HG03103 (cell line): ENCODE results near the gene RHOT1.
"Not testable (repeated sequence)": the region's sequence is repeated elsewhere in the genome, so short reads cannot be mapped to it uniquely, and the experiment has no call there.

Experiments
- ATAC-seq: cut with Tn5 transposase; IDR thresholded peaks from one replicate; pipeline ENCODE4 v1.9.1; 2021; ENCODE audit warnings: low read depth; ENCODE audit not compliant: unreplicated experiment

Gene RHOT1

DNA sequence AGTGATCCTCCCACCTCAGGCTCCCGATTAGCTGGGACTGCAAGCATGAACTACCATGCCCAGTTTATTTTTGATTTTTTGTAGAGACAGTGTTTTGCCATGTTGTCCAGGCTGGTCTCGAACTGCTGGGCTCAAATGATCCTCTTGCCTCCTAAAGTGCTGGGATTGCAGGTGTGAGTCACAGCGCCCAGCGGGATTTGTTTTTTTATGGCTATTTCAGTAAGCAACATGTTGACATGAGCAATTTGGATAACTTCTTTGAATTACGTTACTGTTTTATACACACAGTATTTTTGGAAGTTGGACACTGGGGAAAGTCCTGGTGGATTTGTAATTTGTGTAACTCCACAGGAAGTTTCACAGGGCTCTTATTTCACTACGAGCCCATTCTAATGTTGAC, 18.5 kb upstream of the RHOT1 start:
- no peak for ATAC-seq

DNA sequence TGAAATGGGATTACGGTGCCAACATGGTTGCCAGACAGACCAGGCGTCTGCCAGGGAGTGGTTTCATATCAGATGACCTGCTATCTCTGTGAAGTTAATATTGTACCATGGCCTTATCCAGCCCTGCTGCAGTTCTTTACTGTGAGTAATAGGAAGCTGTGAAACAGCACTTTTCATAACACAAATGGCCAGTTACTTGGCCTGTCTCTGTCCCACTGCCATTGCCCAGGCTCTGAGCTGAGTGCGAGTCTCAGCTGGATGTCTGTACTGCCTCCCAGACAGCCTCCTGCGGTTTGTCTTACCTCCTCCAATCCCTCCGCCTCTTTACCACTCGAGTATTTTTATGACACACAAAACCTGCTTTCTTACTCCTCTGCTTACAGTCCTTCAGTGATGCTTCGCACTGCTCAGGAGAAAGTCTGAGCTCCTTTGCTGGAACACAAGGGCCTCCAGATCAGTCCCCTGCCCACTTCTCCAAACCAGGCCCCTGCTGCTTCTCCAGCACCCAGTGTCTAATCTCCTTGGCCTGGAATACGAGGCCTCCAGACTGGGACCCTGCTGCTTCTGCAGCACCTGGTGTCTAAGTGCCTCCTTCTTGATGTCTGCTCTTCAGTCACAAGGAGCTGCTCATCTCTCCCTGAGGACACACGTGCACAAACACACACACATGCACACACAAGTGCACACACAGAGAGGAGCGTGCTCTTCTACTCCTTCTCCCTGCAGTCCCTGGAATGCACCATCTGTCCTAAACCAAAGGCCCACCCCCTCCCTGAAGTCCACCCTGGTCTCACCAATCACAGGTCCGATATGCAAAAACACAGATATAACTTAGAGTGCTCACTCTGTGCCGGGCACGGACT, 17.1 kb upstream of the RHOT1 start:
- no peak for ATAC-seq

DNA sequence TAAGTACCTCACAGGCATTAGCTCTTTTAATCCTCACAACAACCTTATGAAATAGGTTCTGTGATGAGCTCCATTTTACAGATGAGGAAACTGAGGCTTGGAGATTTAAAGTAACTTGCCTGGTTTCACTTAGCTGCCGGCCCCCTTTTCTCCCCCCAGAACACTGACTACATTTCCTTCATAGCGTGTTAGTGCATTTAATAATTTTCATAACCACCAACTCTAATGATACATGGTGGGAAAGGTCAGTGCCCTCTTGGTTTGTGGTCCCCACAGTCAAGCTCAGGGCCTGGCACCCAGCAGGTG, 16.5 kb upstream of the RHOT1 start:
- no peak for ATAC-seq

DNA sequence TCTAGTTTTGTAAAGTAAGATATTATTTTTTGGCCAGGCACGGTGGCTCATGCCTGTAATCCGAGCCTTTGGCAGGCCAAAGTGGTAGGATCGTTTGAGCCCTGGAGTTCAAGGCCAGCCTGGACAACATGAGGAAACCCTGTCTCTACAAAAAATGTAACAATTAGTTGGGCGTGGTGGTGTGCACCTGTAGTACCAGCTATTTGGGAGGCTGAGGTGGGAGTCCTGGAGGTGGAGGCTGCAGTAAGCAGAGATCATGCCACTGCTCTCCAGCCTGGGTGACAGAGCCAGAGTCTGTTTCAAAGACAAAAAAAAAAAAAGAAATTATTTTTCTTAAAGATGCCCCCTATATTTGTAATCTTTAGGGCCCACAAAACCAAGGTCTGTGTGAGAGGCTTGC, 16.0 kb upstream of the RHOT1 start:
- ATAC-seq = no peak

DNA sequence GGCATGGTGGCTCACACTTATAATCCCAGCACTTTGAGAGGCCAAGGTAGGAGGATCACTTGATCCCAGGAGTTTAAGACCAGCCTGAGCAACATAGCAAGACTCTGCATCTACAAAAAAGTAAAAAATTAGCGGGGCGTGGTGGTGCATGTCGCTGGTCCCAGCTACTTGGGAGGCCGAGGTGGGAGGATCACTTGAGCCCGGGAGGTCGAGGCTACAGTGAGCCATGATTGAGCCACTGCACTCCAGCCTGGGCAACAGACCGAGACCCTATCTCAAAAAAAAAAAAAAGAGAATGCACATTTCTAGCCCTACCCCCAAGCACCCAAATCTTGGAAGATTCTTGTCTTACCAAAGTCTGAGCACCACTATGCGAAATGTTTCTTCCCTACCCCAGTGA, 15.6 kb upstream of the RHOT1 start:
- ATAC-seq = no peak

DNA sequence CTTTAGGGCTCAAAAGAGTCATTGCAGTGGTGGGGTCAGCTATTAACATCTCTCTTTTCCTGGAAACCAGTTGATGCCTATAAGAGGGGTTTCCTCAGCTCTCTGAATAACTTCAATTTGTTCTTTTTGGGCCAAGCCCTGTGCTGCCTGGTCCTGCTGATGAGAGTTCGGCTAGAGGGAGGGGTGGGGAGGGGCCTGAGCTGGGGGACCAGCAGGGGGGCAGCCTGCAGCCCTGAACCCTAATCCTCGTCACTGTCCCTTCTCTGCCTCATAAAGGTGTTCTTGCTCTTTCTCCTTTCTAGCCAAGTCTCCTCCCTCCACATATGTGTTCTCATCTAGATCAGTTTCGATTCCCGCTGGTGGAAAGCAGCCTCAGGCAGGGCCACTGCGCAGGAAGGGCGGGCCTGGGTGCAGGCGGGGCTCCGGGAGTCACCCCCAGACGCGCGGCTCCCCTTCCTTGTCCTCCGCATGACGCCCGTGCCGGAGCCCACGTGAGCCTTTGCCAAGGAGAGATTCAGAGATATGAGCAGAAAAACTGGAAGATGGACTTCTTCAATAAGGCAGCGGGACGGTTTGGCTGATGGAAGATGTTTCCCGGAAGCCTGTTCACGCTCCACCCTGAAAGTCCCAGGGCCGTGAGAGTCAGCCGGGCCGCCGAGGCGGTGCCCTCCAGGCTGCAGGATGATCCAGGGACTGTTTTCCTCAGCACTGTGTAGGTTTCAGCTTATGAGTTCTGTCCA, 15.0 kb upstream of the RHOT1 start:
- ATAC-seq = peak; percentile 92

DNA sequence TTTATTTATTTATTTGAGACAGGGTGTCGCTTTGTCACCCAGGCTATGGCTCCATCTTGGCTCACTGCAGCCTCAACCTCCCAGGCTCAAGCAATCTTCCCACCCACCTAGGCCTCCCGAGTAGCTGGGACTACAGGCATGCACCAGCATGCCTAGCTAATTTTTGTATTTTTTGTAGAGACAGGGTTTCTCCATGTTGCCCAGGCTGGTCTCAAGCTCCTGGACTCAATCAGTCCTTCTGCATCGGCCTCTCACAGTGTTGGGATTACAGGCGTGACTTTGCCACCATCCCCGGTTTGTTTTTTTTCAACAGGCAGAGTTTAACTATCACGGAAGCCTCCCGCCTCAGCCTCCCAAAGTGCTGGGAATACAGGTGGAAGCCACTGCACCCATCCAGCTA, 13.8 kb upstream of the RHOT1 start:
- ATAC-seq = not testable (repeated sequence)

DNA sequence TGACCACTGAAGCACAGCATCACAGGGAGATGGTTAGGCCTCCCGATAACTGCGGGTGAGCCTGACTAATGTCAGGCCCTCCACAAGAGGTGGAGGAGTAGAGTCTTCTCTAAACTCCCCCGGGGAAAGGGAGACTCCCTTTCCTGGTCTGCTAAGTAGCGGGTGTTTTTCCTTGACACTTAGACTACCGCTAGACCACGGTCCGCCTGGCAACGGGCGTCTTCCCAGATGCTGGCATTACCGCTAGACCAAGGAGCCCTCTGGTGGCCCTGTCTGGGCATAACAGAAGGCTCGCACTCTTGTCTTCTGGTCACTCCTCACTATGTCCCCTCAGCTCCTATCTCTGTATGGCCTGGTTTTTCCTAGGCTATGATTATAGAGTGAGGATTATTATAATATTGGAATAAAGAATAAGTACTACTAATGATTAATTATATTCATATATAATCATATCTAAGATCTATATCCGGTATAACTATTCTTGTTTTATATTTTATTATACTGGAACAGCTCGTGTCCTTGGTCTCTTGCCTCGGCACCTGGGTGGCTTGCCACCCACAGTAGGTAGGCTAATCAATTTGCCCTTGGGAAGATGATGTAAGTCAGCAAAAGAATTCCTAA, 6.7 kb upstream of the RHOT1 start:
- ATAC-seq = not testable (repeated sequence)

DNA sequence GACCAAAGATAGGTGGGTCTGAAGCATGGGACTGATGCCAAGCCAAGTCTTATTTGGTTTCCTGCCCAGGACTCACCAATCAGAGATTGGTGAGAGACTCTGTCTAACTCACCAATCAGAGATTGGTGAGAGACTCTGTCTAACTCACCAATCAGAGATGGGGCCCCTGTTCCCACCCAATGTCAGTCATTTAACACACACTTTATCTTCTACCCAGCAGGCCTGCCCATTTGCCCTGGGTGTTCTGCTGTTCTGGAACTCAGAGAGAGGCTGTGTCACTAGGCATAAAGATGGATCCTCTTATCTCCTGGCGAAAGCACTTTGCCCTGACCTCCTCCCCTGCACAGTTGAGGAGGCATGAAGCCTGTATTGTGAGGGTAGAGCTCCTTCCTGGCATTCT, 5.4 kb upstream of the RHOT1 start:
- ATAC-seq = no peak

DNA sequence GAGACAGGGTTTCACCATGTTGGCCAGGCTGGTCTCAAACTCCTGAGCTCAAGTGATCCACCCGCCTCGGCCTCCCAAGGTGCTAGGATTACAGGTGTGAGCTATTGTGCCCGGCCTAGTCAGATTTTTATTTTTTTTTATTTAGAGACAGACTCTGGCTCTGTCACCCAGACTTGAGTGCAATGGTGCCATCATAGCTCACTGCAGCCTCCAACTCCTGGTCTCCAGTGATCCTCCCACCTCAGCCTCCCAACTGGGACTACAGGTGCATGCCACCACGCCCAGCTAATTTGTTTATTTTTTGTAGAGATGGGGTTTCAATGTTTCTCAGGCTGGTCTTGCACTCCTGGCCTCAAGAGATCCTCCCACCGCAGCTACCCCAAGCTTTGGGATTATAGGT, 2.8 kb upstream of the RHOT1 start:
- not testable (repeated sequence) for ATAC-seq

DNA sequence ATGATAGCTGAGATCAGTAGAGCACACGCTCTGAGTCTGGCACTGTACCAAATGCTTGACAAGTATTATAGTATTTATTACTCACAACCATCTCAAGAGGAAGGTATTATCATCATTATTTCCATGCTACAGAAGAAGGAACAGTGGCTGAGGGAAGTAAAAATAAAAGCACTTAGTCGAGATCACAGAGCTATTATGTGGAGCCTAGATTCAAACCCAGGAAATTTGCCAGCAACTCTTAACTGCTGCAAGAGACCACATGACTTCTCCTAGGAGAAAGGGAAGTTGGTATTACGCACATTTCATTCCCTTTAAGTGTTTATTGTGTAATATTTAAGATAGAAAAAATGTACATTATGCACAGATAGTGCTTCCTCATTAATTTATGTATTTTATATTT, 1.0 kb upstream of the RHOT1 start:
- no peak for ATAC-seq

DNA sequence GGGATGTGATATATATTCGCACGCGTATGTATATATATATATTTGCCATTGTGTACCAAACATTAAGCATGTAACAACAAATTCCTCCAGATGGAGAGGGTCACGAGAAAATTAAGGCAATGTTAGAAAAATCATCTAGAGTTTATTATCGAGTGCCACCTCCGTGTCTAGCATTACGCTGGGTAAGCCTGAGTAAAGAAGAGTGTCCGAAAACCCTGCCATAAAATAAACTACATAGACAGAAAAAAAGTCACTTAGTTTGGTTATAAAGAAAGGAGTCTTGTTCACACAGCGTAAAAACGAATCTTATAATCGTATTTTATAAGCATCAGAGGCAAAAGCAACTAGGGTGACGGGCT, 644 bp upstream of the RHOT1 start:
- no peak for ATAC-seq

DNA sequence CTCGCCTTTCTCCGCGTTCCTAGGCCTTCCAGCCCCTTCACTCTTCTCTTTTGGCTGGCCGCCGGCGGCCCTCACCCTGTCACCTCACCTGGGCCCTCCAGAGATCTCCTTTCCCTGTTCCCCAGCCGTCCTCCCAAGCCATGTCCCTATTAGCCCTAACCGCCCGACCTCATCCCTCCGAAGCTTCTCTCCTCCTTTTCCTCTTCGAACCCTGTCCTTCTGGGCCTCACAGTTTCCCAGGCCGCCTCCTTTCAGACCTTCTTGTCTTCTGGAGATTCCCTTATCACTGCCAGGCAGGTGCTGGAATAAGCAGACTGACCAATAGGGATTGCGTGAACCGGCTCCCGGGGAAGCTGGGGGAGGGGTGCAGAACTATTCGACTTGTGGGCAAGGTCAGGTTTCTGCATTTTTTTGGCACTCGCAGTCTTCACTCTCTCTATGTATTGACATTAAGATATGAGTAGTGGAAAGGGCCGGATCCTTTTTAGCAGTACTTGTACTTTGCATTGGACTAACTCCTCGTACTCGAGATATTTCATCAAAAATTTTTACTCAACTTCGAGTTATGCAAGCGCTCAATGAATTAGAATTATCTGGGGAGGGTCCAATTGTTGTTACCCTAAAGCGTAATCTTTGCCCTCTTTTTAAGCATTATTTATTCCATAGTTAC, 690 bp downstream of the RHOT1 start:
- ATAC-seq = no peak

DNA sequence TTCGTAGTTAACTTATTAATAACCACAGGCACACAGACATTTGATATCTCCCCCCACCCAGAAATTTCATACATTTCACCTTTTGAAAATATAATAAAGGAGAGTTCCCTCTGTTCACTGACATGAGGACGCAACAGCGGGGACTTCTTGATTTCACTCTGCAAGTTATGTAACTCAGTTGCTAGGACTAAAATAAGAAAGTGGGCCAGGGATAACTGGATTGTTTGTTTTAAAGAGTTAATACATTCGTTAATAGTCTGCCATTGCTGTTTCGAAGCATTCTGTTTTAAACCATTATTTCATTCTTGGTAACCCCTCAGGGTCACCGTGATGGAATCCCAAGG, 1.2 kb downstream of the RHOT1 start:
- no peak for ATAC-seq

DNA sequence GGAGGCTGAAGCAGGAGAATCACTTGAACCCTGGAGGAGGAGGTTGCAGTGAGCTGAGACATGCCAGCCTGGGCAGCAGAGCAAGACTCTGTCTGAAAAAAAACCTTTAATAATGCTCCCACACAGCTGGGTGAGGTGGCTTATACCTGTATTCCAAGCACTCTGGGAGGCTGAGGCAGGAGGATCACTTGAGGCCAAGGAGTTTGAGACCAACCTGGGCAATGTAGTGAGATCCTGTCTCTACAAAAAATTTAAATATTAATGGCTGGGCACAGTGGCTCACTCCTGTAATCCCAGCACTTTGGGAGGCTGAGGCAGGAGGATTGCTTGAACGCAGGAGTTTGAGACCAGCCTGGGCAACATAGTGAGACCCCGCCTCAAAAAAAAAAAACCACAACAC, 2.1 kb downstream of the RHOT1 start:
- ATAC-seq = not testable (repeated sequence)

DNA sequence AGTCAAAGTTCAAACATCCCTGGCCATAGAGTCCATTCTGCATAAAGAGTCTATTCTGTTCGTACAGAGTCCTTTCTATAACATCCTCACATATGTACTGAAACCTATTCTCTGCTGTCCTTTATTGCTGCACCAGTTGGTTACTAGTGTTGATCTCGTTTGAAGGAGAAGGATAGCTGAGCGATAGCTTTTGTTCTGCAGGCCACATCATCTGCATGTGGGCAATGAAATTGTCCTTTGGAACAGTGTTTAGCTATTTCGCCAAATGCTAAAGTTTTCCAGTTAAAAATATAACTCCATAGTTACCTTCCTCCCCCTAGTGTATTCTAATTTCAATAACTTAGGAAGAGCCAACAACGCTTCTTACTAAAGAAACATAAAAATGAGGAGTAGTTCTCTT, 6.0 kb downstream of the RHOT1 start:
- ATAC-seq = no peak

DNA sequence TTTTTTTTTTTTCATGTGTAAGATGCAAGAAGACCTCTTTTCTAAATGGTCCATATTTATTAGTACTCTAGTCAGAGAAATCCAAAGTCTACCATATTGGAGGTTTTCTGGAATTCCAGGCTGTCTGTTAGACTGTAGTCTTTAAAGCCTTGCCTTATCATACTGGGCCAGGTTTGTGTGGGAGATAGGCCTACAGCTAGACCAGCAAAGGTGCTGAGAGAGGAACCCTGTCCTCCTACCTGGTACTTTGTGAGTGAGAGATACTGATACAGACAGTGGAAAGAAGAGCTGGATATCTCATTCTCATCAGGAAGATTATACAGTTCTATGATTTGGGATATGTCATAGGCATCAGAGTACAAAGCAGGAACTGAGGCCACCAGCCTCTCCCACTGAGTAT, 8.1 kb downstream of the RHOT1 start:
- no peak for ATAC-seq

DNA sequence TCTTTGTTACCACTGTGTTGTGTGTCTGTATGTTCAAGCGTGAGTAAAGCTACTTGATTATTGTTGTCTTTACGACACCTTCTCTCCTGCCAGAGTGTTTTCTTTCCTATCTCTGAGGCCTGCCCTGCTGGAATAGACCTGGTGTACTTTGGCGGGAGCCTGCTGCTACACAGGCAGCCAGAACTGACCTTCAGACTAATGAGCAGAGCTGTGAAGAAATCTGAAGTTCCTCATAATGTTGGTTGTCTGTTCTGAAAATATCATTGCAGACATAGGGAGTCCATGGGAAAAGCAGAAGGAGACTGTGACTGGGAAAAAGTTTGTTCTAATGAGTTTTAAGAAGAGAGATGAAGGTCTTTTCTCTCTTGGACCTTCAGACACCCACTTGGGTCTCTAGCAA, 9.8 kb downstream of the RHOT1 start:
- ATAC-seq = no peak

DNA sequence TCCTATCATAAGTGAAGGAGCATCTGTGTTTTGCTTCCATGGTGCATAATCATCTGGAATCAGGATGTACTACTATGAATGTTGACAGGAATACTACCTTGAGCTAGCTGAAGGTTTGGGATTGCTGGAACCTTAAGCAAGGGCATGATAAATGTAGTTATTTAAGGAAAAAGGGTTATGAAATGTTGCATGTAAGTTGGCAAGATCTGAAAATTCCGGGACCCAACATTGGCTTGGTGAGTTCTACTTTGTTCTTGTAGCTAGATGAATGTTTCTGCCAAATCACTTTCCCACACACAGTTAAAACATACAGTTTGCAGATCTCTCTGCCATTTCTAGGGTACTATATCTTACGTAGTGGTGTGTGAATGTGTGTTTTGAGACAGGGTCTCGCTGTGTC, 13.6 kb downstream of the RHOT1 start:
- ATAC-seq = no peak

DNA sequence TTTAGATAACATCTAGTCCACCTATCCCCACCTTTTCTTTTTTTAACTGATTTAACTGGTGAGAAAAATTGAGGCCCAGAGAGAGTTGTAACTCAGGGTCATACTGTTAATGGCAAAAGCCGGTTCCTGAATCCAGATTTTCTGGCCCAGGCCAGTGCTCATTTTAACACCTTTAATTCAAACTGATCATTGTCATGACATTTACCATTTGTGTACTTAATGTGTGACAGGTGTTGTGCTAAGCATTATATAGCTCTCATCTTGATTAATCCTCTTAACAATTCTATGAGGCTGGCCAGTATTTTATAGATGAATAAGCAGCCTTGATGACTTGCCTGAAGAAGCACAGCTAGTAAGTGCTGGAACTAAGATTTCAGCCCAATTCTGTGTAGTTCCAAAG, 14.4 kb downstream of the RHOT1 start:
- ATAC-seq = no peak

DNA sequence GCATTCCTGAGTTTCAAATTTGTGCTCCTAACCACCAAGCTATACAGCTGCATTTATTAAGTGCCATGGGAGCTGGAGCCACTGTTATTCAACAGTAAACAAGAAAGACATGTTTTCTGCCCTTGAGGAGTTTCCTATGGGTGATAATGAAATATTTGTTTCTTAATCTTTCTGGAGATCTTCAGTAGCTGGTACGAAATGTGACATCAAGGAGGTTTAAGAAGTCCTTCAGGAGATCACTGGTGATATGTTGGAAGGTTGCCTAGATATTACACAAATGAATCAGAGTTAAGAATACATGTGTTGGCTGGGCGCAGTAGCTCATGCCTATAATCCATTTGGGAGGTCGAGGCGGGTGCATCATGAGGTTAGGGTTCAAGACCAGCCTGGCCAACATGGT, 14.9 kb downstream of the RHOT1 start:
- no peak for ATAC-seq
